Effector CD4-positive, alpha-beta T cell (primary cell): ENCODE results near the gene FEV.
"Not testable (repeated sequence)": the region's sequence is repeated elsewhere in the genome, so short reads cannot be mapped to it uniquely, and the experiment has no call there.

Experiments
- DNase-seq: peaks from one replicate; pipeline ENCODE4 v3.0.0-alpha.2; 2020

FEV gene

GRCh38 chr2:218963601-218964000 lies 21.4 kb downstream of the FEV start:
- DNase-seq: no peak

- DNase-seq: peak; percentile 33
These were observed 22.0 kb downstream of the FEV start for GRCh38 chr2:218962859-218963492.

GRCh38 chr2:218961651-218962570 lies 23.1 kb downstream of the FEV start:
- DNase-seq: no peak

DNA sequence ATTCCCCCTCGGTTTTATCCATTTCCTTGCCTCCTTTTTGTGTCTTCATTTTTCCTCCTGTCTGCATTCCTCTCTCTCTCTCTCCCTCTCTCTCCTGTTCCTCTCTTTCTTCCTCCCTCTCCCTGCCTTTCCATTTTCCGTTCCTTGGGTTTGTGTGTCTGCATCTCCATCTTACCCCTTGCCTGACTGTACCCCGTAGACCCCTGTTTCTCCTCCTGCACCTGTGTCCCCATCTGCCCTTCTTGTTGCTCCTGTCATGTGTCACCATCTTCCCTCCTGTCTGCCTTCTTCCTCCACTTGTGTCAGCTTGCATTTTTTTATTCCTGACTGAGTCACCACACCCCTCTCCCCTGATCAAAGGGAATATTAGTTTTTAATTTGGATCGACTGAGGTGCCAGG lies 23.8 kb downstream of the FEV start:
- no peak for DNase-seq

DNA sequence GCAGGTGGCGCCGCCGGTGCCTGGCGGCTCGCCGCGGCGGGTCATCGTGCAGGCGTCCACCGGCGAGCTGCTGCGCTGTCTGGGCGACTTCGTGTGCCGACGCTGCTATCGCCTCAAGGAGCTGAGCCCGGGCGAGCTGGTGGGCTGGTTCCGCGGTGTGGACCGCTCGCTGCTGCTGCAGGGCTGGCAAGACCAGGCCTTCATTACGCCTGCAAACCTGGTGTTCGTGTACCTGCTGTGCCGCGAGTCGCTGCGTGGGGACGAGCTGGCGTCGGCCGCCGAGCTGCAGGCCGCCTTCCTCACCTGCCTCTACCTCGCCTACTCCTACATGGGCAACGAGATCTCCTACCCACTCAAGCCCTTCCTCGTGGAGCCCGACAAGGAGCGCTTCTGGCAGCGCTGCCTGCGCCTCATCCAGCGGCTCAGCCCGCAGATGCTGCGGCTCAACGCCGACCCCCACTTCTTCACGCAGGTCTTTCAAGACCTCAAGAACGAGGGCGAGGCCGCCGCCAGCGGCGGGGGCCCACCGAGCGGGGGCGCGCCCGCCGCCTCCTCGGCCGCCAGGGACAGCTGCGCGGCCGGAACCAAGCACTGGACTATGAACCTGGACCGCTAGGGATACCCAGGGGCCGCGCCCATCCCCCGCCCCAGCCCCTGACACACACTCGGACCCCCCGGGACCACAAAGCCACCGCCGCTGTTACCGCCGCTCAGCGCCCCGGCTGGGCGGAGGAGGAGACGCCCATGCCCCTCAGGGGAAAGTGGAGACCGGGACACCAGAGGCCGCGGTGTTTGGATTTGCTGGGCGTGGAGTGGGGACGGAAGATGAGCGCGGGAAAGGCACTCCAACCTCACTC lies 24.4 kb downstream of the FEV start:
- no peak for DNase-seq

- DNase-seq: no peak
These were observed 25.1 kb downstream of the FEV start for GRCh38 chr2:218959761-218960308.

GRCh38 chr2:218959141-218959731 lies 25.7 kb downstream of the FEV start, which contains the start of gene CDK5R2:
Gene CDK5R2 (plus strand): TSS chr2:218959666. CDS start chr2:218959821, 155 bp downstream.
- DNase-seq: peak; percentile 27

GRCh38 chr2:218958276-218958675 lies 26.7 kb downstream of the FEV start:
- no peak for DNase-seq

- no peak for DNase-seq
These were observed 27.3 kb downstream of the FEV start for GRCh38 chr2:218957671-218958070.

DNA sequence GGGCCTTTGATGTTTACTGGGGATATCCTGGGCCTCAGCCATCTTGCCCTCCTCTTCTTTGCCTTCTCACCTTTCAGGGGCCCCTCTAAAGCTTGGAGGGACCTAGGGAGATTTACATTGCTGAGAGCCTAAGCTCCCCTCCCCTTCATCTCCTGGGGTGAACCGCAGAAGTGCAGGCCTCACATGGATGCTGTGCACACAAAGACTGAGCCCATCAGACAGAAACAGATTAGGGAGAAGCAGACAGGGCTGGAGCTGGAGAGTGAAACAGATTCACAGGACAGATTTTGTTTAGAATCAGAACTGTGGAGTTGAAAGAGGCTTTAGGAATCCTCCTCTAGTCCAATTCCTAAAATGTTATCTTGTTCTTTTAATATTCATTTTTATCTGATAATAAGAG lies 28.9 kb downstream of the FEV start:
- DNase-seq: no peak

- DNase-seq: no peak
These were observed 30.3 kb downstream of the FEV start for GRCh38 chr2:218954541-218955300.

GRCh38 chr2:218953366-218953954 lies 31.5 kb downstream of the FEV start:
- DNase-seq: no peak

GRCh38 chr2:218952160-218952559 lies 32.8 kb downstream of the FEV start:
- no peak for DNase-seq

DNA sequence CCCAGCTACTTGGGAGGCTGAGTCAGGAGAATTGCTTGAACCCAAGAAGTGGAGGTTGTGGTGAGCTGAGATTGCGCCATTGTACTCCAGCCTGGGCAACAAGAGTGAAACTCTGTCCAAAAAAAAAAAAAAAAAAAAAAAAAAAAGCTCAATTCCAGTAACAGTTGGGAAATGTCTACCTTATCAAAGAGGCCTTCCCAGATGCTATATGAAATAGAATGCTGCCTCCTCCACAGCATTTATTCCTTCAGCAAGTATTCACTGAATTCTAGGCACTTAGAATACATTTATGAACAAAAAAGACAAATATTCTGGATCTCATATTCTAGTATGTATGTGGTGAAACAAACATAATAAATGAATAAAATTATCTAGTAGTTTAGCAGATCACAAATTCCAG lies 38.4 kb downstream of the FEV start:
- no peak for DNase-seq

DNA sequence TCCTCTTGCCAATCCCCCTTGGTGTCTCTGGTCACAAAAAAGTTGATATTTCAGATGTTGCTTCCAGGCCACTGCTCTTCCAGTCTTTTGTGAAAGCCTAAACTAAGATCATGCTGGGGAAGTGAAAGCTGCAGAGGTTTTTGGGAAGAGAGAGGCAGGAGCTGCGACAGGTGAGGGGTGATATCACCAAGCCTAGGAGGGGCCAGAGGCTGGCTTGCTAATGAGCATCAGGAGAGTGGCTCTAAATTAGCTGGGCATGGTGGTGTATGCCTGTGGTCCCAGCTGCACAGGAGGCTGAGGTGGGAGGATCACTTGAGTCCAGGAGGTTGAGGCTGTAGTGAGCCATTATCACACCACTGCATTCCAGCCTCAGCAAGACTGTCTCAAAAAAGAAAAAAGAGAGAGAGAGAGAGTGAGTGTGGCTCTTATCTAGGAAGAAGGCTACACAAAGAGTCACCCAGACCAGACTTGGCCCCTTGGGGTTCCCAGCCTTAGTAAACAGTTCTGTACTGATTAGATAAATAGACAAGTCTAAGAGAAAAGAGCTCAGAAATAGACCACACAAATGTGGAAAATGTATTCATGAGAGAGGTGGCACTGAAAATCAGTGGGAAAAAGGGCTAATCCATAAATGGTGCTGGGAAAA lies 40.1 kb downstream of the FEV start:
- DNase-seq: no peak

- DNase-seq: not testable (repeated sequence)
These were observed 53.2 kb downstream of the FEV start for GRCh38 chr2:218931751-218932150.
